Measurements from ENCODE around the gene C17orf113.

Gene C17orf113

GRCh38 chr17:42072323-42073187 lies 22.2 kb upstream of the C17orf113 start:
- DNase-seq (ENCODE audit: low read depth in 2 of 2), result no peak

- no peak for DNase-seq (ENCODE audit: low read depth in 2 of 2)
These were observed 21.4 kb upstream of the C17orf113 start for GRCh38 chr17:42071810-42072209.

DNA sequence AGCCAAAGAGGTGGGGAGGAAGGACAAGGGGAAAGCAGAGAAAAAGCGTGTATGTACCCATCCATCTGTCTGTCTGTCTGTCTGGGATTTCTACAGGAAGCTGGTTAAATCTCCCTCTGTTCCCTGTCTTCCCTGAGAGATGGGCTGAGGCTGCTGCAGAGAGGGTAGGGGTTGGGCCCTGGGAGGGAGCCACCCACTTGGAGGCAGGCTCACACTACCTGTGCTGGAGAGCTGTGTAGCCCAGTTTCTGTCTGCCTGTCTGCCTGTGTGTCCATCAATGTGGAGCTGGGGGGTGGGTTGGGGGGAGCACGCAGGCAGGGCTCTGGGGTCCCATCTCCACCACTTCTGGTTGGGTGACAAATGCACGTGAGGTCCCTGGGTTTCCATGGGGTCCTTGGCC lies 18.6 kb upstream of the C17orf113 start:
- no peak for DNase-seq (ENCODE audit: low read depth in 2 of 2)

GRCh38 chr17:42067371-42068091 lies 17.1 kb upstream of the C17orf113 start:
- DNase-seq (ENCODE audit: low read depth in 2 of 2), result peak; percentile 31 to 53

- DNase-seq (ENCODE audit: low read depth in 2 of 2), result no peak
These were observed 14.8 kb upstream of the C17orf113 start for GRCh38 chr17:42065201-42065600.

- DNase-seq (ENCODE audit: low read depth in 2 of 2), result no peak
These were observed 12.3 kb upstream of the C17orf113 start for GRCh38 chr17:42062681-42063080.

DNA sequence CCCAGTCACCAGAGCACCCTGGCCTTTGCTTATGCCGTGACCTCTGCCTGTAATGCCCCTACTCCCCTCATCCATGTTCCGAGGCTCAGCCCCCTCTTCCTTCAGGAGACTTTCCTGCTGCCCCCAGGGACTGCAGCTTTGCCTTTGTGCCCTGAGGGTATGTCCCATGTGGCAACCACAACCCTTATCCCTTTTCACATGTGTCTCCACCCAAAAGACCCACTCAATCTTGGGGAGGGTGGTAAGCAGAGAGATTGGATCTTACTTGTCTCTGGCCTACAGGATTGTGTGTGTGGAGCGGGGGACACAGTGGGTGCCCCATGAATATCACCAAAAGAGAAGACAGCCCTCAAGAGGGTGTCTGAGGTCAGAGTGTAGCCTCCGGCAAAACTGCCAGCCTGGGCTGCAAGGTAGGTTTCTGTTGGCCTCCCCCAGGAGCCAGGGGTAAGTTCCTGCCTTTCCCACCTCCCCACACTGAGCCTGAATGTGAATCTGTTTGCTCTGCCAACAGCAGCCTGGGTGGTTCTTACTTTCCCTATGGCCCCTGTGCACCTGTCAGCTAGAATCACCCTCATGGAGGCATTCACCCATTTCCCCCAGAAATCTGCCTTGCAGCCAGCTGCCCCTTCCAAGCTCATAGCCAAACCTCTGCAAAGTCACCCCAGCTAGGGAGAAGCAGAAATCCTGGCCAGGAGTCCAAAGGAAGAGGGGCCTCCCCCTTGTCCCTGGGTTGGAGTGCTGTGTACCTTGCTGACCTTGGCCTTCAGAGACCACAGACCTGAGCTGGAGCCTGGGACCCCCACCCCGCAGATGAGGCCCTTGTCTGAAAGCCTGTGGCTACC lies 11.5 kb upstream of the C17orf113 start:
- no peak for DNase-seq (ENCODE audit: low read depth in 2 of 2)

GRCh38 chr17:42060231-42060630 lies 9.8 kb upstream of the C17orf113 start:
- DNase-seq (ENCODE audit: low read depth in 2 of 2), result no peak

- no peak for DNase-seq (ENCODE audit: low read depth in 2 of 2)
These were observed 9.4 kb upstream of the C17orf113 start for GRCh38 chr17:42059815-42060214.

GRCh38 chr17:42058063-42058462 lies 7.7 kb upstream of the C17orf113 start:
- DNase-seq (ENCODE audit: low read depth in 2 of 2), result no peak

GRCh38 chr17:42056635-42057034 lies 6.2 kb upstream of the C17orf113 start:
- no peak for DNase-seq (ENCODE audit: low read depth in 2 of 2)

GRCh38 chr17:42055496-42055895 lies 5.1 kb upstream of the C17orf113 start:
- no peak for DNase-seq (ENCODE audit: low read depth in 2 of 2)

GRCh38 chr17:42055027-42055426 lies 4.6 kb upstream of the C17orf113 start:
- DNase-seq (ENCODE audit: low read depth in 2 of 2), result no peak

DNA sequence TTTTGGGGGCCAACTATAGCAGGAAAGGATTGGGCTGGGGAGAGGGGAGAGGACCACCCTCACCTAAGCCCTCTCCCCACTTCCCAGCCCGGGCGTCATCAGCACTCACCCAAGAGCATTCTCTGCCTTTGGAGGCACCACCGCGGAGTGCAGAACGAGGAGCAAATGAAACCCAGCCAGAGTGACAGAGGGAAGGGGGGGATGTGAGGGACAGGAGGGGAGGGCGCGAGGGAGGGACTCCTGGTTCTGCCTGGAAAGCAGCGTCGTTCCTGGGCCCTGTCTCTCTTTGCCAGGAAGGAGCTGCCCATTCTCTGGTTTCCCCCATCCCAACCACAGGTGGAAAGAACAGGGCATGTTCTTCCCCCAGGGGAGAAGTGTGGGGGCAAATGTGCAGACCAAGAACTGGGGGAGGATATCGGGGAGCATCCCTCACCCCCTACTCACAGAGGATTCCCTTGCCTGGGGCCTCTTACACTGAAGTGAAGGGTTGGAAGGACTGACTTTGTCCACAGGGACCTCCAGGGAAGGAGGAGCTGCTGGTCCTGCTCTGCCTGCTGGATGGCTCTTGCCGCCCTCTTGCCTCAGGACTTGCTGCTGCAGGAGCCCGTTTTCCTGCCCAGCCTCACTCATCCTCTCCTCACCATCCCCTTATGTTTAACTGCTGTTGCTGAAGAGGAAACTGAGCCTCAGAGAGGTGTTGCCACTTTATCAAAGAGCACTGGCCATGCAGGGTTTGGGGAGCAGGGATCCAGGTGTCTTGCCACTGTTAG lies 3.5 kb upstream of the C17orf113 start:
- DNase-seq (ENCODE audit: low read depth in 2 of 2), result no peak

- DNase-seq (ENCODE audit: low read depth in 2 of 2), result no peak
These were observed 2.0 kb upstream of the C17orf113 start for GRCh38 chr17:42052346-42052877.

DNA sequence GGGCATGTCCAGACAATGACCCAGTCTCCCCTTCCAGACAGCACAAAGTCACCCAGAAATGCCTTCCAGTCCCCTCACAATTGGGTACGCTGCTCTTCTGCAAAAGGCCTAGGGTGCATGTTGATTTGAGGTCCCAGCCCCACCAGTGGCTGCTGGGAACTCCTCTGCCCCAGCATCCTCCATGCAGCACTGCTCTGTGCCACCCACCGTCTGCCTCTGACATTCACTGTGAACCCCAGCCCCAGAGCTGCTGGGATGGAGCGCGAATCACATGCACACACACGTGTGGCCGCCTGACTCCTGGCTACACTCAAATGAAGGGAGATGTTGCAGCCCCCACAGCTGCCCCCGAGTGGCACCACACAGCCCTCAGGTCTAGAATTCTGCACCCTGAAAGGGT lies 1.2 kb upstream of the C17orf113 start:
- no peak for DNase-seq (ENCODE audit: low read depth in 2 of 2)

DNA sequence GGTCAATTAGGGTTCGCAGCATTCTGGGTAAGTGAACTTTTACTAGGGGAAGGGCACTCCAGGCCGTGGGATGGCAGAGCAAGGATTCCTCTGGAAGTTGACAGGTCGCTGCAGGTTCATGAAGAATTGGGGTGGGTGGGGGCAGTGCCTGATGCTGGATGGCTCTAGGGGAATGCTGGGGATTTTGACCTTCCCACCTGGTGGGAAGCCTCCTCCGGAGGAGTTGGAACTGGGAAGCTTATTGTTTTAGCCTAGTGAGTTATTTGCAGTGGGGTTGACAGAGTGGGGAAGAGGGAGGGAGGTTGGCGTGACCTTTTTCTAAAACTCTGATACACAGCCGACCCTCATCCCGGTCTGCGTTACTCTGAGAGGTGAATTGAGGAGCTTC lies 606 bp upstream of the C17orf113 start:
- no peak for DNase-seq (ENCODE audit: low read depth in 2 of 2)

DNA sequence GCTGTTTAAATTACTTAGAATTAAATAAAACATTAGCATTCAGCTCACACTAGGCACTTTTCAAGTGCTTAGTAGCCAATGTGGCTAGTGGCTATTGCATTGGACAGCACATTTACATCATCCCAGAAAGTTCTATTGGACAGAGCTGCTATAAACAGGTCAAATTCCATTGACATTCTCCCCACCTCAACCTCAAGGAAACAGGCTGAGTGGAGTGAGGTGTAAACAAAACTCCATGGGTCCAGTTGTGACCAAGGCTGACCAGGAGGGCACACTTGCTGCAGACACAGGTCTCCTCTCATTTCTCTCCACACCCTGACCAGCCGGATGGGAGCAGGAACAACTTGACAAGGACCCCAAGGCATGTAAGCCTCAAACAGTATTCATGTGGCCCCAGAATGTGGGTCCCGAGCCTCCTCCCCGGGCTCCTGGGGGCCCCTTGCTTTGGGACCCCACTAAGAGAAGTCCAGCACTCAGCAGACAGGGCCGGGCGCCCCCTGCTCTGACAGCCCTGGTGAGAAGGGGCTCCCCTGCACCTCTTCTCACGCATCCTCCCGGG lies 488 bp downstream of the C17orf113 start:
- no peak for DNase-seq (ENCODE audit: low read depth in 2 of 2)

DNA sequence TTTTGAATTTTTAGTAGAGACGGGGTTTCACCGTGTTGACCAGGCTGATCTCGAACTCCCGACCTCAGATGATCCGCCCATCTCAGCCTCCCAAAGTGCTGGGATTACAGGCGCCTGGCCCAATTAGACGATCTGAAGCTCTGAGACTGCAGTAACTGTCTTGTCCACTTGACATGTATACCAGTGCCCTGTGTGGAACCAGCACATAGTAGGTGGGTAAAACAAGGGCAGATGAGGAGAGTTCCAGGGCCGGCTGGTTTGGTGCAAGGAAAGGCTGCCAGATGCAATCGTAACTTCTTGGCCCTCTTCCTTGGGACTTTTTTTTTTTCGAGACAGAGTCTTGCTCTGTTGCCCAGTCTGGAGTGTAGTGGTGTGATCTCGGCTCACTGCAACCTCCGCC lies 3.1 kb downstream of the C17orf113 start:
- DNase-seq (ENCODE audit: low read depth in 2 of 2), result no peak

GRCh38 chr17:42045719-42046118 lies 4.7 kb downstream of the C17orf113 start:
- DNase-seq (ENCODE audit: low read depth in 2 of 2), result no peak
